ENCODE measurements around the gene FAM98B.

The FAM98B gene

DNA sequence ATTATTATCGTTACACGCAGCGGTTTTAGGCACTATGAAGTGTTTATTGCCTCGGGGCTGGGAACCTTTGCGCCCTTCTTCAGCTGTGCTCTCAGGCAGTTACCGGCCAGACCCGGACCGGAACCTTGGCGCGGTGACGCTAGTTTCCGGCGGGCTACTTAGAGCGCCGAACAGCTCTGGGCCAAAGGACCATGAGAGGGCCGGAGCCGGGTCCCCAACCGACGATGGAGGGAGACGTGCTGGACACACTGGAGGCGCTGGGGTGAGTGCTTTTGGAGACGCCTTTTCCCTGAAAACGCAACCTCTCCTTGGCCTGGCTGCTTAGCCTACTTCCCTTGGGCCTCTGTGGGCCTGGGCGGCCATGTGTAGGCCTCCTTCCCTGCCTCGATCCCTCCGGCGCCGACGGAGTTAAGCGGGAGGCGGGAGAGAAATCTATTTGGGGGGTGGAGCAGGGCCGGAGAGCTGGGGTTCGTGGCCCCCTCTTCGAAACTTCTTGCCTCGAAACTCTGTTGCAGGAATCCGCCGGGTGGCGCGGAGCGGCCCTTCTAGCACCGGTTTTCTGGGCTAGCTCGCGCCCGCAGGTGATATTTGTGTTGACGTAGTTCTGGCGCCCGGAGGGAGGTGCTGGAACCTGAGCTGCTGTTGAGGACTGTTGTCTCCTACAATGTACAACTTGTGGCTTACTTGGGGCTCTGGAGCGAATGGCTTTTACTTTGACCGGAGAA is at the start of gene FAM98B:
Gene FAM98B (plus strand): TSS at position 157 of the 725 bp plus-strand sequence. CDS start 35 bp downstream, at position 192.
- peak; percentile 92 for DNase-seq (ENCODE audit: low read depth)
- TF ChIP-seq, protein P1, sequence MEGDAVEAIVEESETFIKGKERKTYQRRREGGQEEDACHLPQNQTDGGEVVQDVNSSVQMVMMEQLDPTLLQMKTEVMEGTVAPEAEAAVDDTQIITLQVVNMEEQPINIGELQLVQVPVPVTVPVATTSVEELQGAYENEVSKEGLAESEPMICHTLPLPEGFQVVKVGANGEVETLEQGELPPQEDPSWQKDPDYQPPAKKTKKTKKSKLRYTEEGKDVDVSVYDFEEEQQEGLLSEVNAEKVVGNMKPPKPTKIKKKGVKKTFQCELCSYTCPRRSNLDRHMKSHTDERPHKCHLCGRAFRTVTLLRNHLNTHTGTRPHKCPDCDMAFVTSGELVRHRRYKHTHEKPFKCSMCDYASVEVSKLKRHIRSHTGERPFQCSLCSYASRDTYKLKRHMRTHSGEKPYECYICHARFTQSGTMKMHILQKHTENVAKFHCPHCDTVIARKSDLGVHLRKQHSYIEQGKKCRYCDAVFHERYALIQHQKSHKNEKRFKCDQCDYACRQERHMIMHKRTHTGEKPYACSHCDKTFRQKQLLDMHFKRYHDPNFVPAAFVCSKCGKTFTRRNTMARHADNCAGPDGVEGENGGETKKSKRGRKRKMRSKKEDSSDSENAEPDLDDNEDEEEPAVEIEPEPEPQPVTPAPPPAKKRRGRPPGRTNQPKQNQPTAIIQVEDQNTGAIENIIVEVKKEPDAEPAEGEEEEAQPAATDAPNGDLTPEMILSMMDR (IDR thresholded peaks at IDR 0.05; ENCODE audit: low read length, missing control alignments): no peak
- peak within 1 kb of the TSS; percentile 93 for H3K4me3 ChIP-seq (replicated peaks; ENCODE audit: low read depth, low read length)

DNA sequence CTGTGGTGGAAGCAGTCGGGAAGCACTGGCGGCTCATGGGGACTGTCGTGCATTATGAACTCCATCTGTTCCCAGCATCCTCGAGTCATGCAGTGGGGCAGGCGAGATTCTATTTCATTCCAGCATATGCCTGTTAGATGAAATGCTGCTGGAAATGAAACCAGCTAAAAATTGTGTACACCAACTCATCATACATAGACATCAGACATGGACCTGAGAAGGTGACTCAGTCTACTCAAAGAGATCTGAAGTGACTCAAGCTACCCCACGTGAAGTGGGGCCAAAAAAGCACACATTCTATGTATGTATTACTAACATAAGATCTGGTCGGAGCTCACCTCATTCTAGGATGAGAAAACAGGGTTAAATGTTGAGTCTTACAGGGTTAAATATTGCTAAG is 47.5 kb upstream of the FAM98B start:
- no peak for DNase-seq (ENCODE audit: low read depth)
- H3K4me3 ChIP-seq (replicated peaks; ENCODE audit: low read depth, low read length): no peak overlapping the region
- TF ChIP-seq, protein P1 (IDR thresholded peaks at IDR 0.05; ENCODE audit: low read length, missing control alignments): no peak

DNA sequence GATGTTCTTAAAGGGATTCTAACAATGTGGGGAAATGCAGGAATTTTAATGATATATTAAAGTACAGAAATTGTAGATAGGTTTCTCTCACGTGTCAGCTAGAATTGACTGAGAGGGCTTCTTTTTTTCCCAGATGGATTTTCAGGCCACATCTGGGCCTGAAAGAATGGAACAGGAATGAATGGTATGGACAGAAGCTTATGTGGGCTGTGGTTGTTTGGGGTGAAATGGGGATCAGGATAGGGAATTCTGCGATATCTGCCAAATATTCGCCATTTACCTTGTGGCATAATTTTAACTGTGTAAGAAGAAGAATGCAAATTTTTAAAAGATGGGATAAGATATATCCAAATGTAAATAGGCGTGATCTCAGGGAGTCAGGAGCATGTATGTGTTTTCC is 45.4 kb upstream of the FAM98B start:
- TF ChIP-seq, protein P1 (IDR thresholded peaks at IDR 0.05; ENCODE audit: low read length, missing control alignments): no peak
- H3K4me3 ChIP-seq (replicated peaks; ENCODE audit: low read depth, low read length): no peak overlapping the region
- DNase-seq (ENCODE audit: low read depth): no peak

DNA sequence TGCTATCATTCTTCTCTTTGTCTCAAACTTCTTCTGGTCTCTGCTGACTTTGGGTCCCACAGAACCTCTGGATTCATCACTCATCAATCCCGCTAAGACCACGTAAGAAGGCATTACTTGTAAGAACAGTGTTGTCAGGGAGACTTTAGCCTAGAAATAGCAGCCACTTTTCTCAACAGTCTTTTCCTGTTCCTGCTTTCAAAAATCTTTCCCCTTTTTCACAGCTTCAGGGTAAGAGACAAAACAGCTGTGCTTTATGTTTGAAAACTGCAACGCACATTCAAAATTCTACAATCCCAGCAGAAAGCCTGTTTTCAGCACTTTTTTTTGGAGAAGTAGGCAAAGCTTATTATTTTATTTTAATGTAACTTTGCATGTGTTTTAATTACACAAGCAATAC is 42.0 kb upstream of the FAM98B start:
- no peak for DNase-seq (ENCODE audit: low read depth)
- TF ChIP-seq, protein P1 (IDR thresholded peaks at IDR 0.05; ENCODE audit: low read length, missing control alignments): no peak
- H3K4me3 ChIP-seq (replicated peaks; ENCODE audit: low read depth, low read length): no peak overlapping the region

DNA sequence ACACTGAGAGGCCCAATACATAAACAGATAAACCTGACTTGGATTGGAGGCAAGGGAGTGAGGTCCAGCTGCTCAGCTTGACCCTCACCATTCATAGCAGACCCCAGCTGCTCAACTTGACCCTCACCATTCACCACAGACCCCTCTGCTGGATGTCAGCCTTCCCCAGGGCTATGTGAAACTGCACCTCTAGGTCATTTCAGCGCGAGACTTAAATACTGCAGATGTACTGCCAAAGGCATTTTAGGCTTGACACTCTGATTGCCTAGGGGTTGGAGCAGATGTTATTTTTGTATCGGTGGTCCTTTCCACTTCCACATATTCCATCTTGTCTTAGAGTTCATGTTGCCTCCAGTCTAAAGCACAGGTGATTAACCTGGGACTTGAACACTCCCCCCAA is 41.5 kb upstream of the FAM98B start:
- no peak overlapping the region for H3K4me3 ChIP-seq (replicated peaks; ENCODE audit: low read depth, low read length)
- DNase-seq (ENCODE audit: low read depth): no peak
- TF ChIP-seq, protein P1 (IDR thresholded peaks at IDR 0.05; ENCODE audit: low read length, missing control alignments): no peak

DNA sequence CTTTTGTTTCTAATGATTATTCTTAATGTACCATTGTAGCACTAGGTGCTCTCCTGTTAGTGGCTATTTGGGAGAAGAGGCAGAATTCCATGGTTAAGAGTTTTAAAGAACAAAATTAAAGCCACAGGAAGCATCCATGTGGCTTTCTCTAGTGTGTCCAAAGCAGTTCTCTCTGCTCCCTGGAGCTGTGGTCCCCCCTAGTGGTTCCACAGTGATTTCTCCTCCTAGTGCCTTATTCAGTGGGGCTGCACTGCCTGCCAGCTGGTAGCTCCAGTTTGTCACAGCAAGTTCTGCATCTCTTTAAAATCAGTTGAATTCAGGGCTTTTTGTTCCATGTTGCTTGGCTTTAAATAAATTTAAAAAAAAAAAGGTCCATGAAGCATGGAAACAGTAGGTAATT is 39.6 kb upstream of the FAM98B start:
- TF ChIP-seq, protein P1 (IDR thresholded peaks at IDR 0.05; ENCODE audit: low read length, missing control alignments): peak; percentile 87
- H3K4me3 ChIP-seq (replicated peaks; ENCODE audit: low read depth, low read length): no peak overlapping the region
- peak; percentile 87 for DNase-seq (ENCODE audit: low read depth)

Measured in fibroblast of pulmonary artery (primary cell).